HG03439 (cell line): ENCODE measurements around the gene TGM2.

Source experiments
- ATAC-seq: cut with Tn5 transposase; IDR thresholded peaks from one replicate; pipeline ENCODE4 v1.9.1; 2021; ENCODE audit warnings: mild to moderate bottlenecking, moderate library complexity; ENCODE audit not compliant: unreplicated experiment

The TGM2 gene

GRCh38 chr20:38199501-38200390, 34.7 kb upstream of the TGM2 start:
- ATAC-seq, result no peak

GRCh38 chr20:38198238-38198861, 33.3 kb upstream of the TGM2 start:
- no peak for ATAC-seq

- no peak for ATAC-seq
Observed at GRCh38 chr20:38197619-38198018, 32.5 kb upstream of the TGM2 start.

GRCh38 chr20:38197217-38197616, 32.1 kb upstream of the TGM2 start:
- ATAC-seq, result no peak

GRCh38 chr20:38196592-38196991, 31.5 kb upstream of the TGM2 start:
- no peak for ATAC-seq

GRCh38 chr20:38196076-38196475, 31.0 kb upstream of the TGM2 start:
- ATAC-seq, result no peak

GRCh38 chr20:38195521-38195920, 30.5 kb upstream of the TGM2 start:
- no peak for ATAC-seq

- no peak for ATAC-seq
Observed at GRCh38 chr20:38194971-38195504, 30.0 kb upstream of the TGM2 start.

- no peak for ATAC-seq
Observed at GRCh38 chr20:38193586-38194105, 28.6 kb upstream of the TGM2 start.

GRCh38 chr20:38192323-38192885, 27.3 kb upstream of the TGM2 start:
- no peak for ATAC-seq

- ATAC-seq, result no peak
Observed at GRCh38 chr20:38191654-38192053, 26.6 kb upstream of the TGM2 start.

GRCh38 chr20:38190936-38191371, 25.9 kb upstream of the TGM2 start:
- no peak for ATAC-seq

- ATAC-seq, result no peak
Observed at GRCh38 chr20:38190166-38190565, 25.1 kb upstream of the TGM2 start.

- ATAC-seq, result no peak
Observed at GRCh38 chr20:38187517-38187916, 22.4 kb upstream of the TGM2 start.

GRCh38 chr20:38186788-38187221, 21.7 kb upstream of the TGM2 start:
- no peak for ATAC-seq

- no peak for ATAC-seq
Observed at GRCh38 chr20:38184101-38184500, 19.0 kb upstream of the TGM2 start.

- ATAC-seq, result no peak
Observed at GRCh38 chr20:38181971-38182370, 16.9 kb upstream of the TGM2 start.

GRCh38 chr20:38181207-38181801, 16.2 kb upstream of the TGM2 start:
- ATAC-seq, result no peak

- ATAC-seq, result no peak
Observed at GRCh38 chr20:38180781-38181180, 15.7 kb upstream of the TGM2 start.

GRCh38 chr20:38179846-38180245, 14.8 kb upstream of the TGM2 start:
- no peak for ATAC-seq

GRCh38 chr20:38178581-38178980, 13.5 kb upstream of the TGM2 start:
- no peak for ATAC-seq
